Liver (tissue), 9 donors: ENCODE measurements around the gene LPO. TPM values are rescaled to one million over a fixed set of nuclear protein-coding genes. Genes with fewer than 3 reads are reported as not detected.

Experiments used
- DNase-seq: peaks from one replicate; pipeline ENCODE4 v3.0.0-alpha.2; 2017; ENCODE audit warnings: low spot score
- H3K27ac ChIP-seq, 2 donors: one replicate each; pipeline ENCODE4 v1.7.0; 2013; ENCODE audit warnings: inconsistent platforms in 2 of 2, low read length in 2 of 2, control low read depth in 1 of 2, low read depth in 1 of 2, mild to moderate bottlenecking in 1 of 2
- H3K27me3 ChIP-seq, 4 donors: one replicate each; pipeline versions ENCODE4 v1.6.1 to v1.7.0; 2013; ENCODE audit warnings: low read length in 3 of 4, inconsistent platforms in 1 of 4, mild to moderate bottlenecking in 1 of 4, moderate library complexity in 1 of 4; ENCODE audit not compliant: control insufficient read depth in 4 of 4, insufficient read depth in 4 of 4
- H3K36me3 ChIP-seq, 4 donors: one replicate each; pipeline versions ENCODE4 v1.6.1 to v1.7.0; 2013; ENCODE audit warnings: low read length in 3 of 4, mild to moderate bottlenecking in 3 of 4, low read depth in 1 of 4, moderate library complexity in 1 of 4; ENCODE audit not compliant: control insufficient read depth in 4 of 4, insufficient read depth in 3 of 4
- H3K4me1 ChIP-seq, 4 donors: one replicate each; pipeline versions ENCODE4 v1.6.1 to v1.7.0; 2013; ENCODE audit warnings: low read length in 3 of 4, mild to moderate bottlenecking in 3 of 4, moderate library complexity in 1 of 4; ENCODE audit not compliant: control insufficient read depth in 4 of 4, insufficient read depth in 4 of 4
- H3K4me3 ChIP-seq, 3 donors: one replicate each; pipeline versions ENCODE4 v1.6.1 to v1.7.0; 2013; ENCODE audit warnings: low read length in 3 of 3, control low read depth in 1 of 3, low read depth in 1 of 3, mild to moderate bottlenecking in 1 of 3
- H3K9ac ChIP-seq, 2 donors: one replicate each; pipeline ENCODE4 v1.7.0; 2013; ENCODE audit warnings: low read length in 2 of 2, mild to moderate bottlenecking in 2 of 2, moderate library complexity in 2 of 2, control low read depth in 1 of 2, low read depth in 1 of 2
- H3K9me3 ChIP-seq, 4 donors: one replicate each; pipeline versions ENCODE4 v1.6.1 to v1.7.0; 2013; ENCODE audit warnings: low read length in 3 of 4; ENCODE audit not compliant: control insufficient read depth in 4 of 4
- CTCF ChIP-seq: fragments of 150-350 bp; IDR thresholded peaks from 2 replicates; pipeline ENCODE4 v1.5.1; 2017; ENCODE audit warnings: improper control_type of control experiment, low read depth, low read length; ENCODE audit not compliant: missing input control
- EGR1 ChIP-seq, 2 donors: IDR thresholded peaks; 2 replicates each; pipeline ENCODE4 v1.6.1; 2016 to 2018; ENCODE audit warnings: antibody characterized with exemption in 2 of 2, low read depth in 2 of 2
- FOXA1 ChIP-seq: IDR thresholded peaks from 2 replicates; pipeline ENCODE4 v1.6.1; 2016; ENCODE audit warnings: antibody characterized with exemption
- FOXA2 ChIP-seq: IDR thresholded peaks from 2 replicates; pipeline ENCODE4 v1.6.1; 2016; ENCODE audit warnings: antibody characterized with exemption
- GABPA ChIP-seq, 2 donors: IDR thresholded peaks in 1 of 2; conservative IDR thresholded peaks in 1 of 2; 2 replicates each; pipeline ENCODE4 v1.6.1; 2016; ENCODE audit warnings: antibody characterized with exemption in 2 of 2, mild to moderate bottlenecking in 1 of 2, moderate library complexity in 1 of 2
- HNF4A ChIP-seq, 2 donors: conservative IDR thresholded peaks; 2 replicates each; pipeline ENCODE4 v1.6.1; 2016; ENCODE audit warnings: antibody characterized with exemption in 2 of 2, mild to moderate bottlenecking in 2 of 2
- HNF4G ChIP-seq: IDR thresholded peaks from 2 replicates; pipeline ENCODE4 v1.6.1; 2016; ENCODE audit warnings: antibody characterized with exemption
- RAD21 ChIP-seq, 2 donors: IDR thresholded peaks; 2 replicates each; pipeline ENCODE4 v1.6.1; 2016; ENCODE audit warnings: antibody characterized with exemption in 2 of 2, mild to moderate bottlenecking in 2 of 2
- SP1 ChIP-seq: IDR thresholded peaks from 2 replicates; pipeline ENCODE4 v1.6.1; 2018; ENCODE audit warnings: antibody characterized with exemption, mild to moderate bottlenecking
- TAF1 ChIP-seq: conservative IDR thresholded peaks from 2 replicates; pipeline ENCODE4 v1.6.1; 2016; ENCODE audit warnings: antibody characterized with exemption, mild to moderate bottlenecking
- YY1 ChIP-seq: IDR thresholded peaks from 2 replicates; pipeline ENCODE4 v1.6.1; 2016; ENCODE audit warnings: antibody characterized with exemption, mild to moderate bottlenecking
- WGBS: extraction: QIAGEN DNeasy Blood & Tissue Kit; methylation state at CpG from one replicate; pipeline ENCODE4 v1.1.7; 2013; 5-methylcytosine and 5-hydroxymethylcytosine counted together
- polyA plus RNA-seq, 2 donors: library from polyadenylated mRNA; stranded (reverse) in 1 of 2; unstranded in 1 of 2; fragments of 200-250 nt in 1 of 2; fragments of >200 nt in 1 of 2; fragmentation: Nextera tagmentation in 1 of 2; extraction: Ambion mirVana in 1 of 2; gene quantifications; one replicate each; pipeline versions ENCODE4 v1.2.1 to v1.2.3, GENCODE V29; 2013 to 2015
- total RNA-seq, 2 donors: library from RNA; depleted of rRNA; stranded (reverse); fragments of >200 nt; gene quantifications; one replicate each; pipeline ENCODE4 v1.2.3, GENCODE V29; 2014
- TF ChIP-seq, protein P1 (sequence below): IDR thresholded peaks from 2 replicates; pipeline ENCODE4 v1.6.1; 2016; ENCODE audit warnings: antibody characterized with exemption
- TF ChIP-seq, protein P2 (sequence below): IDR thresholded peaks from 2 replicates; pipeline ENCODE4 v1.6.1; 2016; ENCODE audit warnings: antibody characterized with exemption
- donor health status: healthy.
- donor health status: healthy.
- donor health status: healthy.
- donor health status: healthy.
- donor health status: healthy.

The LPO gene
- total and polyA plus RNA-seq, 4 donors: not detected

DNA sequence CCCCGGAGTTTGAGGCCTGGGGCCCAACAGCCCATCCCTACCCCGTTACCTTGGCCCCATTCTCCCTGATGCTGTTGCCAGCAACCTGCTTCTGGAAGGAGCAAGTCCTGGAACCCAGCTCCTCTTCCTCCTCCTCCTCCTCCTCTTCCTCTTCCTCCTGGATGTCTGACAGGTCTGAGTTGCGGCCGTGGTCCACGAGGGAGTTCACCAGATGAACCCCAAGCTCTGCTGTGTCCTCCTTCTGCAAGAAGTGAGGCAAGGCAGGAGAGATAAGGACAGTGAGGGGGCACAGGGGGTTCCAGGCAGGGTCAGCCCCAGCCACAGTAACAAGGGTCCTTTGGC, 71.5 kb downstream of the LPO start (continued):
- TF ChIP-seq CTCF: no peak

DNA sequence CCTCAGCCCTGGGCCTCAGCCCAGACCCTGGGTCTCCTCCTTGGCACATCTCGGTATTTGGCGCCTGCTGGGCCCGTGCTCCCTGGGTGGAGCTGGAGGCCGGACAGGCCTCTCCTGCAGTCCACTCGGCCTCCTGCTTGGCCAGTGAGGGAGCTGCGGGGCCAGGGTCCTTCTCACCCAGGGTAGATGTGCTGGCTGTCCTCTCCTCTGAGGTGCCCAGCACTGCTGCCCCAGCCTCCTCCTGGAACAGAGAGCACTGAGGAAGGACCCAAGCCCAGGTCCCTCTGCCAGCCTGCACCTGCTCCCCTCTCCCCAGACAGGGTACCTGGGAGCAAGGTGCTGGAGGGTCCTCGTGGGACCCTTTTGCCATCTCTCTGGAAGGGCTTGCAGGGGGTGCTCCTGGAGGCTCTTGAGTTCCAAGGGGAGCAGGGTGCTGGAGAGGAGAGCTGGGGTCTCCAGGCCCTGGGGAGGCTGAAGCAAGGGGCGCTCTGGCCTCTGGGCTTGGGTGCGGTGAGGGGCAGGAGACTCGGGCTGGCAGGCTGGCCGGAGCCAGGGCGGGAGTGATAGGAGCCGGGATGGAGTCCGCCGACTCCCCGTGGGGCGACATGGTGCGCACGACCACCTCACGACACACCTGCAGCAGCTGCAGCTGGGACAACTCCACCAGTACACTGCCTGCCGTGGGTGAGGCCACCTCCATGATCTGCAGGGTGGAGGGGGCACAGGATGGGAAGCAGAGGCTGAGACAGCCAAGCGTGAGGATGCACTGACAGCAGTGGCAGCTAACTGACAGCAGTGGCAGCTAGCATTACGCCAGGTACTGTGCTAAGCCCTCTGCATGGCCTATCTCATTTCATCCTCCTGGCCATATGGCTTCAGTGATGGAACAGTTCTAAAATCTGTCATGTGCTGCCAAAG, 72.4 kb downstream of the LPO start:
- 94% methylated on average over 23 of the region's 23 CpGs for WGBS
- no peak for DNase-seq
- no peak overlapping the region for H3K27ac ChIP-seq
- H3K4me1 ChIP-seq: no peaks in the 10 kb centered on the region
- no peaks in the 10 kb centered on the region for H3K36me3 ChIP-seq
- no peaks in the 10 kb centered on the region for H3K27me3 ChIP-seq
- no peak for TF ChIP-seq CTCF
- no peak for TF ChIP-seq FOXA1
- TF ChIP-seq YY1: no peak
- TF ChIP-seq FOXA2: no peak
- TF ChIP-seq SP1: no peak
- TF ChIP-seq GABPA (IDR thresholded peaks at IDR 0.05 in 1 of 2, conservative IDR thresholded peaks at IDR 0.05 in 1 of 2): no peak
- TF ChIP-seq, protein P1, sequence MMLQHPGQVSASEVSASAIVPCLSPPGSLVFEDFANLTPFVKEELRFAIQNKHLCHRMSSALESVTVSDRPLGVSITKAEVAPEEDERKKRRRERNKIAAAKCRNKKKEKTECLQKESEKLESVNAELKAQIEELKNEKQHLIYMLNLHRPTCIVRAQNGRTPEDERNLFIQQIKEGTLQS: no peak
- TF ChIP-seq TAF1: no peak
- TF ChIP-seq HNF4A (conservative IDR thresholded peaks at IDR 0.05): no peak
- TF ChIP-seq, protein P2, sequence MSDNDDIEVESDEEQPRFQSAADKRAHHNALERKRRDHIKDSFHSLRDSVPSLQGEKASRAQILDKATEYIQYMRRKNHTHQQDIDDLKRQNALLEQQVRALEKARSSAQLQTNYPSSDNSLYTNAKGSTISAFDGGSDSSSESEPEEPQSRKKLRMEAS: no peak
- no peak for TF ChIP-seq RAD21 (IDR thresholded peaks at IDR 0.05)
- no peak overlapping the region for H3K9ac ChIP-seq
- H3K9me3 ChIP-seq: no peaks in the 10 kb centered on the region
- H3K4me3 ChIP-seq: no peak overlapping the region

GRCh38 chr17:58311429-58311894, 73.1 kb downstream of the LPO start:
- no peak for TF ChIP-seq HNF4G
- TF ChIP-seq YY1: no peak
- TF ChIP-seq EGR1 (IDR thresholded peaks at IDR 0.05; ENCODE audit: low read depth in 2 of 2): no peak
- TF ChIP-seq GABPA (IDR thresholded peaks at IDR 0.05 in 1 of 2, conservative IDR thresholded peaks at IDR 0.05 in 1 of 2): no peak
- TF ChIP-seq, protein P1: no peak
- no peak overlapping the region for H3K27ac ChIP-seq
- no peaks in the 10 kb centered on the region for H3K4me1 ChIP-seq
- no peak overlapping the region for H3K9ac ChIP-seq
- no peak for DNase-seq
- H3K27me3 ChIP-seq: no peaks in the 10 kb centered on the region
- 95% methylated on average over 9 of the region's 9 CpGs for WGBS
- H3K36me3 ChIP-seq: no peaks in the 10 kb centered on the region
- H3K9me3 ChIP-seq: no peaks in the 10 kb centered on the region
- H3K4me3 ChIP-seq: no peak overlapping the region
